SK-N-SH treated with all-trans-retinoic acid at 6 μM for 48 hours (cell line): ENCODE measurements around the gene EXOC7.

Experiments
- ATAC-seq: fragments of 200-7000 bp; cut with Tn5 transposase; 3 replicates; pipeline ENCODE4 v1.9.1; 2020; ENCODE audit warnings: mild to moderate bottlenecking, moderate library complexity
- ARNTL ChIP-seq: fragments of 450-650 bp; formaldehyde crosslinking; IDR thresholded peaks from 2 replicates; pipeline ENCODE4 v1.5.0; 2020; ENCODE audit warnings: low read depth, mild to moderate bottlenecking, moderate library complexity, borderline replicate concordance
- BACH2 ChIP-seq: fragments of 250-450 bp; sonication (Bioruptor Pico); IDR thresholded peaks from 2 replicates; pipeline ENCODE4 v1.9.0; 2021; ENCODE audit warnings: mild to moderate bottlenecking, borderline replicate concordance
- CREB5 ChIP-seq: fragments of 250-450 bp; sonication (Bioruptor Pico); IDR thresholded peaks from 2 replicates; pipeline ENCODE4 v1.5.1; 2020; ENCODE audit warnings: low read depth, mild to moderate bottlenecking, moderate library complexity
- CSDC2 ChIP-seq: fragments of 250-450 bp; sonication (Bioruptor Pico); IDR thresholded peaks from 2 replicates; pipeline ENCODE4 v1.5.0; 2020; ENCODE audit warnings: mild to moderate bottlenecking, moderate library complexity
- CSRNP3 ChIP-seq: fragments of 250-450 bp; sonication (Bioruptor Pico); IDR thresholded peaks from 2 replicates; pipeline ENCODE4 v1.5.1; 2021; ENCODE audit warnings: mild to moderate bottlenecking, moderate library complexity
- ESRRG ChIP-seq: fragments of 250-450 bp; sonication (Bioruptor Pico); IDR thresholded peaks from 2 replicates; pipeline ENCODE4 v1.6.1; 2021; ENCODE audit warnings: mild to moderate bottlenecking
- GLIS3 ChIP-seq: fragments of 250-450 bp; sonication (Bioruptor Pico); IDR thresholded peaks from 2 replicates; pipeline ENCODE4 v1.5.0; 2020; ENCODE audit warnings: mild to moderate bottlenecking, moderate library complexity
- ISL1 ChIP-seq: fragments of 250-450 bp; sonication (Bioruptor Pico); IDR thresholded peaks from 2 replicates; pipeline ENCODE4 v2.1.2; 2022; ENCODE audit warnings: mild to moderate bottlenecking, moderate library complexity
- PATZ1 ChIP-seq: fragments of 250-450 bp; sonication (Bioruptor Pico); IDR thresholded peaks from 2 replicates; pipeline ENCODE4 v1.8.0; 2020; ENCODE audit warnings: mild to moderate bottlenecking, moderate library complexity, borderline replicate concordance
- POU6F1 ChIP-seq: fragments of 250-450 bp; sonication (Bioruptor Pico); IDR thresholded peaks from 2 replicates; pipeline ENCODE4 v1.8.0; 2021; ENCODE audit warnings: low read depth, mild to moderate bottlenecking, moderate library complexity, borderline replicate concordance
- PPARA ChIP-seq: fragments of 250-450 bp; sonication (Bioruptor Pico); IDR thresholded peaks from 2 replicates; pipeline ENCODE4 v1.5.0; 2020; ENCODE audit warnings: mild to moderate bottlenecking, borderline replicate concordance
- RARB ChIP-seq: fragments of 250-450 bp; sonication (Bioruptor Pico); IDR thresholded peaks from 2 replicates; pipeline ENCODE4 v1.8.0; 2021; ENCODE audit warnings: mild to moderate bottlenecking, moderate library complexity
- SNAI2 ChIP-seq: fragments of 250-450 bp; sonication (Bioruptor Pico); IDR thresholded peaks from 2 replicates; pipeline ENCODE4 v1.5.0; 2020; ENCODE audit warnings: mild to moderate bottlenecking, moderate library complexity
- TCF4 ChIP-seq: fragments of 250-450 bp; sonication (Bioruptor Pico); IDR thresholded peaks from 2 replicates; pipeline ENCODE4 v1.8.0; 2021; ENCODE audit warnings: mild to moderate bottlenecking, moderate library complexity, borderline replicate concordance
- TOX ChIP-seq: fragments of 250-450 bp; sonication (Bioruptor Pico); IDR thresholded peaks from 2 replicates; pipeline ENCODE4 v1.8.0; 2021; ENCODE audit warnings: mild to moderate bottlenecking, moderate library complexity, borderline replicate concordance
- TSHZ2 ChIP-seq: fragments of 250-450 bp; sonication (Bioruptor Pico); IDR thresholded peaks from 2 replicates; pipeline ENCODE4 v1.5.0; 2020; ENCODE audit warnings: mild to moderate bottlenecking, moderate library complexity
- ZC3H10 ChIP-seq: fragments of 250-450 bp; sonication (Bioruptor Pico); IDR thresholded peaks from 2 replicates; pipeline ENCODE4 v1.5.1; 2021; ENCODE audit warnings: mild to moderate bottlenecking, moderate library complexity
- ZFP3 ChIP-seq: fragments of 250-450 bp; sonication (Bioruptor Pico); IDR thresholded peaks from 2 replicates; pipeline ENCODE4 v1.5.0; 2020; ENCODE audit warnings: mild to moderate bottlenecking, moderate library complexity
- ZNF565 ChIP-seq: fragments of 450-650 bp; formaldehyde crosslinking; conservative IDR thresholded peaks from 2 replicates; pipeline ENCODE4 v1.5.0; 2020; ENCODE audit warnings: low read depth, mild to moderate bottlenecking, moderate library complexity
- ZNF70 ChIP-seq: fragments of 450-650 bp; formaldehyde crosslinking; IDR thresholded peaks from 2 replicates; pipeline ENCODE4 v1.5.0; 2020; ENCODE audit warnings: mild to moderate bottlenecking, moderate library complexity

Gene EXOC7

GRCh38 chr17:76092526-76093413 is 10.8 kb downstream of the EXOC7 start:
- ATAC-seq, result no peak
- TF ChIP-seq TSHZ2 (CRISPR knock-in tag) (no peak), ZNF70 (CRISPR knock-in tag) (no peak), ZFP3 (CRISPR knock-in tag) (no peak), CSDC2 (no peak), CSRNP3 (CRISPR knock-in tag) (no peak), TCF4 (CRISPR knock-in tag) (no peak), ARNTL (CRISPR knock-in tag) (no peak)
- TF ChIP-seq, all 23 proteins: peak for 0

- no peak for ATAC-seq
- TF ChIP-seq CSDC2 (no peak), ARNTL (CRISPR knock-in tag) (no peak), CSRNP3 (CRISPR knock-in tag) (no peak), BACH2 (CRISPR knock-in tag) (no peak), PPARA (CRISPR knock-in tag) (no peak), SNAI2 (CRISPR knock-in tag) (no peak), ZNF565 (CRISPR knock-in tag) (no peak), RARB (CRISPR knock-in tag) (no peak), ISL1 (CRISPR knock-in tag) (no peak), TSHZ2 (CRISPR knock-in tag) (no peak), TCF4 (CRISPR knock-in tag) (no peak), POU6F1 (CRISPR knock-in tag) (no peak), ZNF70 (CRISPR knock-in tag) (no peak), CREB5 (CRISPR knock-in tag) (no peak), ZFP3 (CRISPR knock-in tag) (no peak), GLIS3 (CRISPR knock-in tag) (no peak), ZC3H10 (CRISPR knock-in tag) (no peak), ESRRG (CRISPR knock-in tag) (no peak), TOX (CRISPR knock-in tag) (no peak), PATZ1 (no peak)
These were observed 11.9 kb downstream of the EXOC7 start for GRCh38 chr17:76091526-76092286.
